Gastrocnemius medialis (tissue), 4 donors: ENCODE measurements around the gene SUSD1. TPM values are rescaled to one million over a fixed set of nuclear protein-coding genes. Genes with fewer than 3 reads are reported as not detected.

ENCODE experiments used
- ATAC-seq, 2 donors: fragments of 150-250 bp; one replicate each; pipeline ENCODE4 v1.9.1; 2016
- DNase-seq, 2 donors: peaks; one replicate each; pipeline ENCODE4 v3.0.0-alpha.2; 2019
- H3K27ac ChIP-seq, 4 donors: fragments of 200-600 bp; sonication (generic); 1 replicate in 1 of 4; 2 replicates in 3 of 4; pipeline ENCODE4 v1.5.1; 2016 to 2018; ENCODE audit warnings: mild to moderate bottlenecking in 2 of 4, moderate library complexity in 1 of 4
- H3K27me3 ChIP-seq, 3 donors: fragments of 200-600 bp; sonication (generic) in 2 of 3; 1 replicate in 1 of 3; 2 replicates in 2 of 3; pipeline versions ENCODE4 v1.5.1 to v1.6.0; 2016 to 2019; ENCODE audit warnings: mild to moderate bottlenecking in 1 of 3, moderate library complexity in 1 of 3
- H3K36me3 ChIP-seq, 2 donors: fragments of 200-600 bp; sonication (generic) in 1 of 2; one replicate each; pipeline ENCODE4 v1.5.1; 2017 to 2018
- H3K4me1 ChIP-seq, 2 donors: fragments of 200-600 bp; sonication (generic) in 1 of 2; one replicate each; pipeline ENCODE4 v1.5.1; 2016 to 2017; ENCODE audit warnings: mild to moderate bottlenecking in 2 of 2
- H3K4me3 ChIP-seq, 4 donors: fragments of 200-600 bp; sonication (generic) in 3 of 4; 1 replicate in 1 of 4; 2 replicates in 3 of 4; pipeline ENCODE4 v1.5.1; 2016 to 2019; ENCODE audit warnings: mild to moderate bottlenecking in 2 of 4
- H3K9me3 ChIP-seq, 3 donors: fragments of 200-600 bp; sonication (generic) in 2 of 3; 1 replicate in 1 of 3; 2 replicates in 2 of 3; pipeline ENCODE4 v1.5.1; 2016 to 2019
- POLR2A ChIP-seq, 2 donors: fragments of 450-650 bp; IDR thresholded peaks; one replicate each; pipeline ENCODE4 v1.6.1; 2017; ENCODE audit warnings: antibody characterized with exemption in 2 of 2, mild to moderate bottlenecking in 2 of 2, moderate library complexity in 2 of 2
- in situ Hi-C, 4 donors: fragments of 200-750 bp; cut with MboI; loops; one replicate each; pipeline versions ENCODE4 v1.15.0 to v1.8.0; 2017; ENCODE audit warnings: low sequenced_read_pairs in 4 of 4
- intact Hi-C: fragments of 100-400 bp; cut with DNase I; formaldehyde crosslinking; loops from one replicate; pipeline ENCODE4 v1.15.1; 2023; ENCODE audit warnings: low total_unique reads
- total RNA-seq, 4 donors: library from RNA; depleted of rRNA; stranded (reverse); fragments of >200 nt; gene quantifications; one replicate each; pipeline versions ENCODE4 v1.1.0 to v1.2.3, GENCODE V29; 2016
- TF ChIP-seq, protein P1 (sequence below), 5 experiments: fragments of 450-650 bp in 3 of 5; fragments of 200-600 bp in 2 of 5; sonication (generic) in 2 of 5; IDR thresholded peaks in 4 of 5; conservative IDR thresholded peaks in 1 of 5; 1 replicate in 4 of 5; 2 replicates in 1 of 5; pipeline ENCODE4 v1.5.1; 2016 to 2019; ENCODE audit warnings: antibody characterized with exemption in 5 of 5, mild to moderate bottlenecking in 3 of 5, moderate library complexity in 3 of 5

Gene SUSD1
- total RNA-seq, 4 donors from 2014 or later = 0.82 to 8.0 (median 2.2) TPM

DNA sequence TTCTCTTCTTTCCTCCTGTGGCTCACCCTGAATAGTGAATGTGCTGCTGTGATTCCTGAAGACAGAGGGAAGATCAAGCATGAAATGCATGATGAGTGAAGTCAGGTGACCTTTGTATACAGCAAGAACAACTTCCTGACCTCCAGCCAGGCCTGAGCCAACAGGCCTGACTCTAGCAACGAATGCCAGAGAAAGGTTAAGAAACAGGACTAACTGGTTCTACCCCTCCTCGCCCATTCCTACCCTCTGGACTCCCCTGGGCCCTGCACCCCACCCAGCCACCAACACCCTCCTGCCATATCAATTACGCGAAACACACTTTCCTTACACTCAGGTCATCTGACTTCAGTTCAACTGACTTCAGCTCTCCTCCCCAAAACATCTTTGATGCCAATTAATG lies 4.9 kb downstream of the SUSD1 start:
- DNase-seq (no peak), ATAC-seq (no peak)
- TF ChIP-seq POLR2A (IDR thresholded peaks at IDR 0.05) = no peak
- TF ChIP-seq, protein P1, sequence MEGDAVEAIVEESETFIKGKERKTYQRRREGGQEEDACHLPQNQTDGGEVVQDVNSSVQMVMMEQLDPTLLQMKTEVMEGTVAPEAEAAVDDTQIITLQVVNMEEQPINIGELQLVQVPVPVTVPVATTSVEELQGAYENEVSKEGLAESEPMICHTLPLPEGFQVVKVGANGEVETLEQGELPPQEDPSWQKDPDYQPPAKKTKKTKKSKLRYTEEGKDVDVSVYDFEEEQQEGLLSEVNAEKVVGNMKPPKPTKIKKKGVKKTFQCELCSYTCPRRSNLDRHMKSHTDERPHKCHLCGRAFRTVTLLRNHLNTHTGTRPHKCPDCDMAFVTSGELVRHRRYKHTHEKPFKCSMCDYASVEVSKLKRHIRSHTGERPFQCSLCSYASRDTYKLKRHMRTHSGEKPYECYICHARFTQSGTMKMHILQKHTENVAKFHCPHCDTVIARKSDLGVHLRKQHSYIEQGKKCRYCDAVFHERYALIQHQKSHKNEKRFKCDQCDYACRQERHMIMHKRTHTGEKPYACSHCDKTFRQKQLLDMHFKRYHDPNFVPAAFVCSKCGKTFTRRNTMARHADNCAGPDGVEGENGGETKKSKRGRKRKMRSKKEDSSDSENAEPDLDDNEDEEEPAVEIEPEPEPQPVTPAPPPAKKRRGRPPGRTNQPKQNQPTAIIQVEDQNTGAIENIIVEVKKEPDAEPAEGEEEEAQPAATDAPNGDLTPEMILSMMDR (IDR thresholded peaks at IDR 0.05 in 4 of 5, conservative IDR thresholded peaks at IDR 0.05 in 1 of 5) = no peak
- peaks cover 0 to 5% of the 10 kb centered on the region in 2 donors for H3K4me1 ChIP-seq
- intact Hi-C loops (no loop called here), in situ Hi-C loops (no loop called here)
- H3K27ac ChIP-seq = no peak overlapping the region
- H3K4me3 ChIP-seq = no peak overlapping the region
- no peaks in the 10 kb centered on the region for H3K36me3 ChIP-seq
- peaks cover 0 to 5% (median 1%) of the 10 kb centered on the region in 3 donors for H3K27me3 ChIP-seq
- no peaks in the 10 kb centered on the region for H3K9me3 ChIP-seq

DNA sequence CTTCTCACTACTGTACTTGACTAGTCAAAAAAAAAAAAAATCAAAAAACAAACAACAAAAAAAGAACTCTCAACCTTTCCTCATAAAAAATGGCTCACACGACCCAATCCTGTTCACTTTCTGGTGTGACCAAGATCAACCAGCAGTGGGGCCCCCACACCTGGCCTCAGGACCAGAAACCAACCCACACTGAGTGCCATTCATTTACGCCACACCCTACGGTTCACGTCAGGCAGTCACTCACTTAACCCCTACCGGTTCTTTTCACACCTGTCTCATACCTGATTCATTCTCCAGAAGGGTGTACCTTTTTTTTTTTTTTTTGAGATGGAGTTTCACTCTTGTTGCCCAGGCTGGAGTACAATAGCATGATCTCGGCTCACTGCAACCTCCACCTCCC lies 5.7 kb downstream of the SUSD1 start:
- Histone ChIP-seq H3K4me1 (peaks cover 0 to 3% of the 10 kb centered on the region in 2 donors), H3K27ac (no peak overlapping the region), H3K4me3 (no peak overlapping the region), H3K36me3 (no peaks in the 10 kb centered on the region), H3K9me3 (no peaks in the 10 kb centered on the region), H3K27me3 (peaks cover 0 to 3% (median 0%) of the 10 kb centered on the region in 3 donors)
- intact Hi-C loops (loop anchor here (5.0 kb wide), 1 partner anchor 193 kb away; no protein-coding TSS in a partner anchor), in situ Hi-C loops (no loop called here)
- TF ChIP-seq, protein P1 (IDR thresholded peaks at IDR 0.05 in 4 of 5, conservative IDR thresholded peaks at IDR 0.05 in 1 of 5) = no peak
- TF ChIP-seq POLR2A (IDR thresholded peaks at IDR 0.05) = no peak
- DNase-seq = no peak
- no peak for ATAC-seq

DNA sequence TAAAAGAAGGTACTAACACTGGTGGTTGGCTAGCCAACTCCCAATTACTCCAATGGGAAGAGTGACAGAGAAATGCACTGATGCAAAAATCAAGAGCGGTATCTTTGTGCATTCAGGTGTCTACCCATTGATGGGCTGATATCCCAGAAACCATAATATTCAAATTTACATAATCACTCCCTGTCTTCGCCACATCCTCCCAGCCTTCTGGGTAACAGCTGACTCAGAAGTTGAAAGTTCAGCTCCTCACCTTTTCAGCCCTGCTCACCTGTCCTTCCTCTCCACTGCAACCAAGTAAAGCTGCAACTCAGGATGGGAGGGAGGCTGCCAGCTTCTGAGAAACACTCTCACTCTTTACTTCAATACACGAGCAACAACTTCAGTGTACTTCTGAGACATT lies 6.9 kb downstream of the SUSD1 start:
- Histone ChIP-seq H3K36me3 (no peaks in the 10 kb centered on the region), H3K4me3 (no peak overlapping the region), H3K27ac (no peak overlapping the region), H3K4me1 (no peaks in the 10 kb centered on the region), H3K9me3 (no peaks in the 10 kb centered on the region), H3K27me3 (no peaks in the 10 kb centered on the region)
- no peak for DNase-seq
- intact Hi-C loops (loop anchor here (5.0 kb wide), 1 partner anchor 194 kb away; no protein-coding TSS in a partner anchor), in situ Hi-C loops (no loop called here)
- ATAC-seq = no peak
- TF ChIP-seq POLR2A (IDR thresholded peaks at IDR 0.05) = no peak
- TF ChIP-seq, protein P1 (IDR thresholded peaks at IDR 0.05 in 4 of 5, conservative IDR thresholded peaks at IDR 0.05 in 1 of 5) = no peak

DNA sequence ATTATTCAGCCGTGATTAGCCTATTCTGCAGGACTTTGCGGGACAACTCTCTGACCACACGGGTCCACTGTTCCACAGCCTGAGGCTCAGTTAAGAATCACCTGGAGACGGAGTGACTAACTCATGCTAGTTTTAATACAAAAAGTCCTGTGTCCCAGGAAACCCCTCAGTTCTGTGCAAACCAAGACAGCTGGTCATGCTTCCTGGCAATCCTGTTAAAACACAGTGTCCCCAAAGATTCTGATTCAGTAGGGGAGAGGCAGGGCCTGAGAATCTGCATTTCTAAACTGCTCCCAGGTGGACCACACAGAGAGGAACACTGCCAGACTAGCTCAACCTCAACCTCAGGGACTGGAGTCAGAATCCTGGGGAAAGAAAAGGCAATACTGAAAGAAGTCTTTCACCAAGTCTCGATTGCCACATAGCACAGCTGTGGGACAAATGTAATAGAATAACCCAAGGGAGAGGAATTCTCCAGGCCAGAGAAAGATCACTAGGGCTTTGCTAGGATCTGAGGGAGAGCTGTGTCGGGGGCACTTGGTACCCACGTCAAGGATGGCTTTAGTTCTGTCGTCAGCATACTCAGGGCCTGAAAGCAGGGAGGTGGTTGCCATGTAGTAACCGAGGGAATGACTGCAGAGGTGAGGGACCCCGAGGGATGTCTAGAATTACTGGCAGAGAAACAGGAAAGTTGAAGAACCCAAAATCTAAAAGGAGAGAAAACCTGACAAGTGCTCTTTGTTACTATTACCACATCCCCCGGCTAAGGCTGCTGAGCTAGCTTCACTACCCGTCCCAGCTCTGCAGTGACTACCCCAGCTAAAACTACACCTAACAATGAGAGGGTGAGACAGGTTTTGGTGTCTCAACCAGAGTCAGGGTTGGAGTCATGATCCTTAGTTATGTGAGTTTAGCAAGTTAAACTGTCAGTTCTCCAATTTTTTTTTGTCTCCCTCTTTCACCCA lies 8.6 kb downstream of the SUSD1 start:
- in situ Hi-C loops = no loop called here
- H3K4me3 ChIP-seq = no peak overlapping the region
- no peaks in the 10 kb centered on the region for H3K9me3 ChIP-seq
- intact Hi-C loops = loop anchor here (5.0 kb wide), 1 partner anchor 196 kb away; no protein-coding TSS in a partner anchor
- peak overlapping the region in 2 of 4 donors; percentile 14 to 47 for H3K27ac ChIP-seq
- peak; percentile 23 to 67 for DNase-seq
- H3K27me3 ChIP-seq = no peaks in the 10 kb centered on the region
- TF ChIP-seq POLR2A (IDR thresholded peaks at IDR 0.05) = no peak
- TF ChIP-seq, protein P1 (IDR thresholded peaks at IDR 0.05 in 4 of 5, conservative IDR thresholded peaks at IDR 0.05 in 1 of 5) = no peak
- H3K4me1 ChIP-seq = no peaks in the 10 kb centered on the region
- H3K36me3 ChIP-seq = no peaks in the 10 kb centered on the region
- peak; percentile 84 to 85 for ATAC-seq
